Measurements from ENCODE around the gene CFAP210.
"Not testable (repeated sequence)": the region's sequence is repeated elsewhere in the genome, so short reads cannot be mapped to it uniquely, and the experiment has no call there.

CFAP210 gene

GRCh38 chr2:169712791-169713227, 18.6 kb upstream of the CFAP210 start:
- no peak for DNase-seq (ENCODE audit: low spot score)

GRCh38 chr2:169711751-169712509, 17.7 kb upstream of the CFAP210 start:
- DNase-seq (ENCODE audit: low spot score): no peak

- DNase-seq (ENCODE audit: low spot score): no peak
Observed at GRCh38 chr2:169709981-169710380, 15.8 kb upstream of the CFAP210 start.

DNA sequence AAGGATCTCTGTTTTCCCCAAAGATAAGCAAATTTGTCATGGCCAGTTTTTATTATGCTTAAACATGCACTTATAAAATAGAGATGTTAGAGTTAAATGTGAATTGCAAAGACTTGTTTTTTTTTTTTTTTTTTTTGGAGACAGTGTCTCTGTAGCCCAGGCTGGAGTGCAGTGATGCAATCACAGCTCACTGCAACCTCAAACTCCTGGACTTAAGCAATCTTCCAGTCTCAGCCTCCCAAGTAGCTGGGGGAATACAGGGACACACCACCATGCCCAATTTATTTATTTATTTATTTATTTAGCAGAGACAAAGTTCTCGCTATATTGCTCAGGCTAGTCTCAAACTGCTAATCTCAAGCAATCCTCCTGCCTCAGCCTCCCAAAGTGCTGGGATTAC, 15.1 kb upstream of the CFAP210 start:
- DNase-seq (ENCODE audit: low spot score): no peak

GRCh38 chr2:169707626-169708025, 13.4 kb upstream of the CFAP210 start:
- DNase-seq (ENCODE audit: low spot score): no peak

DNA sequence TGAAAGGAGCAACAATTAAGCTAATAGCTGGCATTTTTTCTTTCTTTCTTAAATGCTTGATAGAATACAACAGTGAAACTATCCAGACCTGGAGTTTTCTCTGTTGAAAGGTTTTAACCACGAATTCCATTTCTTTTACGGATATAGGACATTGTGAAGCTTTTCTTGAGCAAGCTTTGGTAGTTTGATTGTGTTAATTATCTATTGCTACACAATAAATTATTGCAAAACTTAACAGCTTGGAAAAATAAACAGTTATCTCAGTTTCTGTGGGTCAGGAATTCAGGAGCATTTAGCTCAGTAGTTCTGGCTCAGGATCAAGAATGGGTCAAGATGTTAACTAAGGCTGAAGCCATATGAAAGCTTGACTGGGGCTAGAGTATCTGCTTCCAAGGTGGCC, 11.7 kb upstream of the CFAP210 start:
- no peak for DNase-seq (ENCODE audit: low spot score)

GRCh38 chr2:169704160-169704708, 10.0 kb upstream of the CFAP210 start:
- DNase-seq (ENCODE audit: low spot score): no peak

DNA sequence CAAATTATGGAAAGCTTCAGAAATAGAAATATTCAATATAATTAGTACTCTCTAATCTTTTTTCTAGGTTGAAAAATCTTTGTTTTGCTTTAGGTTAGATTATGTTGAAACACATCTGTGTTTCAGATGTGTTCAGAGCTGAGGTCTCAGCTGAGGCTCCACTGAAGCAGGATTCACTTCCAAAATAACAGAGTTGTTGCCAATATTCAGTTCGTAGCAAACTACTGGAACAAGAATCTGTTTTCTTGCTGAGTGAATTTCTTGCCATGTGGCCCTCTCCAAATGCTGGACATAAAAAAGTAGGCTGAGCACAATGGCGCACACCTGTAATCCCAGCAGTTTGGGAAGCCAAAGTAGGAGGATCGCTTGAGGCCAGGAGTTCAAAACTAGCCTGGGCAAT, 8.8 kb upstream of the CFAP210 start:
- DNase-seq (ENCODE audit: low spot score): no peak

- not testable (repeated sequence) for DNase-seq (ENCODE audit: low spot score)
Observed at GRCh38 chr2:169699173-169699572, 5.0 kb upstream of the CFAP210 start.

GRCh38 chr2:169696381-169696780, 2.2 kb upstream of the CFAP210 start:
- no peak for DNase-seq (ENCODE audit: low spot score)

DNA sequence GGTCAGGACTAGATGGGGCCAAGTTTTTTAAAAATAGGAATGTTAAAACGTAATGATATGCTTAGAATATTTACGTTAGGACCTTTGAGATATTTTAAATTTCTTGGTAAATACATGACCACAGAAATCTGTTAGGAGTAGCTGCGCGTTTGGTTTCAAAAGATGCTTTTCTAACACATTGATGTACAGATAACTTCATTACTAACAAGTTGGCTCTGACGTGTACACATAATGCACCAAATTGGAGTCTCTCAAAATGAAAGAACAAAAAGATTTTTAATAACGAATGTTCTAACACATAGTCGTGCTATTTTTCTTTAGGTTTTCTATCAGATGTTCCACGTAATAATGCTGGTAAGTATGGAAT, 672 bp upstream of the CFAP210 start:
- DNase-seq (ENCODE audit: low spot score): no peak

DNA sequence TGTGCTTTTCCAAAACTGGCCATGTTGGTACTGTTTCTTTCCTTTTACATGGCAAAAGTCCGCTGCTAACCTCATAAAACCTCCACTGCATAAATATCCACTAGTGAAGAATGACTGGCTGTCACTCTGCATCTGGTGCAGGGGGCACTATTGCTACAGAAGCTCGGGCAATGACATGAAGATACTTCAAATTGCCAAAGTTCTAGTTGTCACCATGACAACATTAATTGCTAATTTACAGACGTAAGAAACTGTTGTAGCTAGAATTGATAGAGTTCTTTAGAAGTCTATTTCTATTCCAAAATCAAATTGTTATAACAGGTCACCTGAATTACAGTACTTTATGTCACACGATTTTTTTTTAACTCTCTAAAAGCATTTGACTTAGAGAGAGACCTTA, 845 bp downstream of the CFAP210 start:
- DNase-seq (ENCODE audit: low spot score): no peak

DNA sequence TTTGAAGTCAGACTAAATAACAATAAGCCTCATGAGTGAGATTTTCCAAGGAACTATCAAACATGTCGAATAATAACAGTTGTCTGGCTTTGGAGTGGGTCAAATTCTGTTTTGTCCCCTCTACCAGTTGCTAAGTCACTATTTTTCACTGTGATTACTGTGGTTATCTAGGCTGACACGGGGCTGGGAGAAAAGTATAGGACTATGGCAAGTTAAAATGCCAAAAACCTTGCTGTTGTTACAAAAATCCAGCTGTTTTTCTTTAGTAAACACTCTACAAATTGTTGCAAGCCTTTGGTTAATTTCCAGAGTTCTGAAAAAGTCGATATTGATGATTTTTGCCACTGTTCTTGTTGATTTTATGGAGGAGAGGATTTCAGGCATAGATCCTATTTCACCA, 1.5 kb downstream of the CFAP210 start:
- no peak for DNase-seq (ENCODE audit: low spot score)

- DNase-seq (ENCODE audit: low spot score): no peak
Observed at GRCh38 chr2:169690958-169691357, 3.2 kb downstream of the CFAP210 start.

GRCh38 chr2:169687943-169688342, 6.3 kb downstream of the CFAP210 start:
- DNase-seq (ENCODE audit: low spot score): not testable (repeated sequence)

- not testable (repeated sequence) for DNase-seq (ENCODE audit: low spot score)
Observed at GRCh38 chr2:169686825-169687224, 7.4 kb downstream of the CFAP210 start.

- not testable (repeated sequence) for DNase-seq (ENCODE audit: low spot score)
Observed at GRCh38 chr2:169684712-169685111, 9.5 kb downstream of the CFAP210 start.

GRCh38 chr2:169684135-169684565, 10.1 kb downstream of the CFAP210 start:
- no peak for DNase-seq (ENCODE audit: low spot score)

DNA sequence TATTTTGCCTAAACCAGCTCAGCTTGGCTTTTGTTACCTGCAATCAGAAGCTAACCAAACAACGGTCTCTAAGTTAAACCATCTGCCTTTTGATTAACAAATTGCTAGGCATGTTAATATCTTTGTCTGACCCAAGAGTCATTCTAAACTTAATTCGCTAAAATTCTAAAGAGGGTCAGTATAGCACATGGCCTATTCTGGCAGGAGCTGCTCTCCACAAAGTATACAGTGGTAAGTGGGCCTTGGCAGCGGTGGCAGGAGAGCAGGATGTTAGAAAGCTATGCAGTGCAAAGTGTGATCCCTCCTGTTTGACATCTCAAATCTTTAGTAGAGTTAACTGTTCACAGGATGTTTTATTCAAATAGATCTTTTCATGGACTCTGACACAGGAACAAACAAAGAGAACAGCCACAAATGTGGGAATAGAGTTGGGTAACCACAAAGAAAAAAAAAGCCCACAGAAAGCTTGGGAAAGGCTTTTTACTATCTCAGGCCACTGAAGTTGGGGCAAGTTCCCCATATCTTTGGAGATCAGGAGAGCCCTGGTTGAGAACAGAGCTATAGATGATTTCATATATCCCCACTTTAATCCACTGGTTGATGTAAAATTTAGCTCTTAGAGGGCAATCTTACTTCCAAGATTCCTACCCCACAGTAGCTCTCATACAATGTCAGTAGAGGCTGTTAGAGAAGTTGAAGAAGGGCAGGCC, 10.6 kb downstream of the CFAP210 start:
- no peak for DNase-seq (ENCODE audit: low spot score)

- no peak for DNase-seq (ENCODE audit: low spot score)
Observed at GRCh38 chr2:169683054-169683424, 11.2 kb downstream of the CFAP210 start.

DNA sequence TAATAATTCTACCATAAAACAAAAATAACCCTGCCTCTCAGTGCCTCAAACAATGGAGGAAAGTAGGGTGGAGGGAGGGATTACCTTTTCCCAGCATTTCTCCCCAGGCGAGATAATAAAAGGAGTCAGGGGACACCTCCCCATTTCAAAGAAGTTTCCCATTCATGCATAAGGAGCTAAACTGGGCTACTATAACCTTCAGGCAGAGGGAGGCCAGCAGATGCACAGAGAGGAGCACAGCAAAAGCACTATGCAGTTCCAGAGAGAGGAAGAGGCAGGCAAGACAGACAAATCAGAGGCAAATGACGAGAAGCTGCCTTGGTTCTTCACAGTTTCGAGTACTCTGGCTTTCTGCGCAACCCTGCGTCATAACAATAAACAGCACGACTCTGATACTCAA, 17.4 kb downstream of the CFAP210 start:
- no peak for DNase-seq (ENCODE audit: low spot score)

DNA sequence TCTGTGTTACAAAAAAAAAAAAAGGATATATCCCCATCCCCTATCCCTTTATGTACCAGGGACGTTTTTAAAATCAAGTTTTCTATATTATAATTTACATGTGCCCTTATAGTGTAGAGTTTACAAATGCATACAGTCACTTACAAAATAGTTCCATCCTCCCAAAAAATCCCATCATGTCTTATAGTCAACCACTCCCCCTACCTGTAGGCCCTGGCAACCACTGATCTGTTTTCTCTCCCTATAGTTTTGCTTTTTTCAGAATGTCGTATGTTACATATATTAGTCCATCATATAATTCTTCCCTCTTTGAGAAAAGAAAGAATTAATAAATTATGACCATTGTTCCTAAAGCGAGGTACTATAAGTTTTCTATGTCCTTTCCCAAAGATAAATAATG, 17.8 kb downstream of the CFAP210 start:
- DNase-seq (ENCODE audit: low spot score): no peak

DNA sequence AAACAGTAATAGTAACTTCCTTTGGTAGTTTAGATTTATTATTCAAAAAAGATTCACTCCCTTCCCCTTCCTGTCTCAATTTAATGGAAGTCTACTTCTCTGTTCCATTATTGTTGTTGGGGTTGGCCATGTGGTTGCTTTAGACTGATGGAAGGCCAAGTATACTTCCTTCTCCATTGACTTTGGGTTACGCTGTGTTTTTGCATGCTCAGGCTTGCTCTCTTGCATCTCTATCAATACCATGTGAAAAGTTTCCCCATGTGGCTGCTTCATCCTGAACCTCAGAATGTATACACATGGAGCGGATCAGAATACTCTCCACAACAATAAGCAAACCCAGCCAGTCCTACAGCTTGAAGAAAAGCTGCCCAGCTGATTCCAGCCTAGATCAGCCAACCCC, 20.3 kb downstream of the CFAP210 start:
- DNase-seq (ENCODE audit: low spot score): no peak

All from iPS-NIHi11 (cell line).